ENCODE results near the gene HECTD3.

- TF ChIP-seq CTCF (IDR thresholded peaks at IDR 0.05; ENCODE audit: poor library complexity) = no peak
- TF ChIP-seq EZH2 (IDR thresholded peaks at IDR 0.05; ENCODE audit: borderline replicate concordance) = no peak
Measured at GRCh38 chr1:45015683-45016082, 4.6 kb upstream of the HECTD3 start.
